NCI-H526 (cell line): ENCODE measurements around the gene IGFBPL1.
A peak's percentile ranks its signal among the peaks of the same experiment; 100 is the strongest.
"Not testable (repeated sequence)": the region's sequence is repeated elsewhere in the genome, so short reads cannot be mapped to it uniquely, and the experiment has no call there.

Experiments used
- DNase-seq, 2 experiments: peaks; one replicate each; lab custom pipeline; 2025; lab: John Stamatoyannopoulos, UW

The IGFBPL1 gene, protein sequence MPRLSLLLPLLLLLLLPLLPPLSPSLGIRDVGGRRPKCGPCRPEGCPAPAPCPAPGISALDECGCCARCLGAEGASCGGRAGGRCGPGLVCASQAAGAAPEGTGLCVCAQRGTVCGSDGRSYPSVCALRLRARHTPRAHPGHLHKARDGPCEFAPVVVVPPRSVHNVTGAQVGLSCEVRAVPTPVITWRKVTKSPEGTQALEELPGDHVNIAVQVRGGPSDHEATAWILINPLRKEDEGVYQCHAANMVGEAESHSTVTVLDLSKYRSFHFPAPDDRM

DNA sequence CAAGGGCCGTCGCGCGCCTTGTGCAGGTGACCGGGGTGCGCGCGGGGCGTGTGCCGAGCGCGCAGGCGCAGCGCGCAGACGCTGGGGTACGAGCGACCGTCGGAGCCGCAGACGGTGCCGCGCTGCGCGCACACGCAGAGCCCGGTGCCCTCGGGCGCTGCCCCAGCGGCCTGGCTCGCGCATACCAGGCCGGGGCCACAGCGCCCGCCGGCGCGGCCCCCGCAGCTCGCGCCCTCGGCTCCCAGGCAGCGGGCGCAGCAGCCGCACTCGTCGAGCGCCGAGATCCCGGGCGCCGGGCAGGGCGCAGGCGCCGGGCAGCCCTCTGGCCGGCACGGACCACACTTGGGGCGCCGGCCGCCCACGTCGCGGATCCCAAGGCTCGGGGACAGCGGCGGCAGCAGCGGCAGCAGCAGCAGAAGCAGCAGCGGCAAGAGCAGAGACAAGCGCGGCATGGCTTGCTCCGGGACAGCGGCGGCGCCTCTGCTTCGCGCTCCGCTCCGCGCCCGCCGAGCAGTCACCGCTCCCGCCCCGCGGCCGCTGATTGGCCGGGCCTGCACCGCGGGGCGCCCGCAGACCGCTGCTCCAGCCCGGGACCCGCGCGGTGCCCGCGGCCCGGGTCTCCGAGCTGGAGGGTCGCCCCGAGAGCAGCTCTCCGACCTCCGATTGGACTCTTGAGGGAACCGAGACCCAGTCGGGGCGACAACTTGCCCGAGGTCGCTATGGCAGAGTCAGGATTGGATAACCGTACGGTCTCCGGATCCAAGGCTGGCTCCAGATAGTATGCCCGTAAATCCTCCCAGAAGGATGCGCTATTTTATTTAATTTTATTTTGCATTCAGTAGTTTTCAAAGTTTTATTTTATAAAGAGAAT, at the start of gene IGFBPL1:
IGFBPL1 (minus strand) TSS at position 482 of the 871 bp plus-strand sequence; CDS start at position 452, 30 bp downstream.
- peak in 1 of 2 experiments; percentile 80 for DNase-seq

DNA sequence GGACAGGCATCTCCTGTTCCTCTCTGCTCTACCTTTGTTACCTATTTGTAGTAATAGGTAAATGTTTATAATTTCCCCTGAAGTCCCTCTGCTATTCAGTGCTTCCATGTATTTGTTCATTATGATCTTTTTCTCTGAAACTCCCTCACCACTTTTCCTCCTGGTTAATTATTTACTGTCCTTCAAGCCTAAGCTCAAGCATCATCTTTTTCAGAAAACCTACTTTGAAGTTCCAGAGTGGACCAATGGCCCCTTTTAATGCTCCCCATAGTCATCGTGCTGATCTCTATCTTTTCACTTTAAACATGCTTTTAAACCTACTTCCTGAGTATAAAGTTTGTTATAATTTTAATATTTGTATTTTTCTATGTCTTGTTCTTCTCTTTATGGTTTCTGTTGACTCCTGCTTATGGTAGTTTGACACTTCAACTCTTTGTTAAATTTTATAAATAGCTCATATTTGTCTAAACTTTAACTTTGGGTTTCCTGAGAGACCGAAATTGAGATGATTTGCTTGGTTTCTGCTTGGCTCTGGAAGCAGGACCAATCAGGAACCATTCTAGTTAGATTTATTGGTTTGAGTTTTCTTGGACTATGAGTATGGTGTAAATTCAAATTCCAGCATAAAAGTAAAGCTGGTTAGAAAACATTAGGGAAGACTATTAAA, 48.5 kb upstream of the IGFBPL1 start:
- DNase-seq = not testable (repeated sequence)

DNA sequence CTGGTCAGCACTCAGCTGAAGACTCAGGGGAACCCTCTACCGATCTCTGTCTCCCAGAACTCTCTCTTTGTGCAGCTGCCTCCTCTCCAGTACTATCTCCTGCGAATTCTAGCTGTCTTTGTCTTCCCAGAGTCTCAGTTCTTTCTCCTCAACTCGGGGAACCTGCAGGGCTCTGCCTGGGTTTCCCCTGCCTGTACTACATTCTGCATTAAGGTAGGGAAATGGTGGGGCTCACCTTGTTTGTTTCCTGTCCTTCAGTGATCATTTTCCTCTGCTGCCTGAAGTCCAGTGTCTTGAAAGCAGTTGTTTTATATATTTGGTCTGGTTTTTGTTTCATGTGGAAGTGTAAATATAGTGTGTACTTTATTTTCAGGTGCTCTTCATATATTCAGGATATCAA, 43.1 kb upstream of the IGFBPL1 start:
- no peak for DNase-seq

DNA sequence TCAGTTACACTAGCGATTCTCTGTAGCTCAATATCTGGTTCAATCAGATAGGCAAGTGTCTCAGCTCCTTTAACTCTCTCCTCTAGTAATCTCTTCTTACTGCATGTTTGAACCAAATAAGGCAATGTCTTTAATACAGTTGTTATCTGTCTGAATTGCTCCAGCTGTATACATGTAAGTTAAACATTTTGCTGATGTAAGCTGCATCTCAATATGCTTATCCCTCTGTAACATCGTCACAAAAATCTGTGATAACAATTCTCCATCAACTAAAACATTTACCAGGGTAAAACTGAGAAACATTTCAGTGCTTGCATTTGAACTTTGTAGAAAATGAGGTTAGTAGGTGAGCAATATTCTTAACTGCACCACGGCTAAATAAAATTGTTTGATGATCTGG, 29.6 kb upstream of the IGFBPL1 start:
- DNase-seq = no peak

DNA sequence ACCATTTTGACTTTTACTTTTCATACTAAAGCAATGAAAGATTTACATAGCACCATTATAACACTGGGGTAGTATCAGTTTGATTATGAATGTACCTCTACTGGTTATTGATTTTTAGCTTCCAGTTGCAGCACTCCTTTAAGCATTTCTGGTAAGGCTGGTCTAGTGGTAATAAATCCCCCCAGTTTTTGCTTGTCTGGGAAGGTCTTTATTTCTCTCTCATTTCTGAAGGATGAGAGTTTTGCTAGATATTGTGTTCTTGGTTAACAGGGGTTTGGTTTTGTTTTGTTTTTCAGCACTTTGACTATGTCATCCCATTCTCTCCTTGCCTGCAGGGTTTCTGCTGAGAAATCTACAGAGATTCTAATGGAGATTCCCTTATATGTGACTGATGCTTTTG, 26.9 kb upstream of the IGFBPL1 start:
- DNase-seq = no peak

DNA sequence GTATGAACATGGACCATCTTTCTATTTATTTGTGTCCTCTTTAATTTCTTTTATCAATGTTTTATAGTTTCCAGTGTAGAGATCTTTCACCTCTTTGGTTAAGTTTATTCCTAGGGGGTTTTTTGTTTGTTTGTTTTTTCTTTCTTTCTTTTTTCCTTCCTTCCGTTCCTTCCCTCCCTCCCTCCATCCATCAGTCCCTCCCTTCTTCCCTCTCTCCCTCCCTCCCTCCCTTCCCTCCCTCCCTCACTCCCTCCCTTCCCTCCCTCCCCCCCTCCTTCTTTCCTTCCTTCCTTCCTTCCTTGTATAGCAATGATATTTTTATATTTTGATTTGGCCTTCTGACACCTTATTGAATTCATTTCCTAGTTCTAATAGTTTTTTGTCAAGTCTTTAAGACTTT, 23.4 kb upstream of the IGFBPL1 start:
- DNase-seq = no peak

DNA sequence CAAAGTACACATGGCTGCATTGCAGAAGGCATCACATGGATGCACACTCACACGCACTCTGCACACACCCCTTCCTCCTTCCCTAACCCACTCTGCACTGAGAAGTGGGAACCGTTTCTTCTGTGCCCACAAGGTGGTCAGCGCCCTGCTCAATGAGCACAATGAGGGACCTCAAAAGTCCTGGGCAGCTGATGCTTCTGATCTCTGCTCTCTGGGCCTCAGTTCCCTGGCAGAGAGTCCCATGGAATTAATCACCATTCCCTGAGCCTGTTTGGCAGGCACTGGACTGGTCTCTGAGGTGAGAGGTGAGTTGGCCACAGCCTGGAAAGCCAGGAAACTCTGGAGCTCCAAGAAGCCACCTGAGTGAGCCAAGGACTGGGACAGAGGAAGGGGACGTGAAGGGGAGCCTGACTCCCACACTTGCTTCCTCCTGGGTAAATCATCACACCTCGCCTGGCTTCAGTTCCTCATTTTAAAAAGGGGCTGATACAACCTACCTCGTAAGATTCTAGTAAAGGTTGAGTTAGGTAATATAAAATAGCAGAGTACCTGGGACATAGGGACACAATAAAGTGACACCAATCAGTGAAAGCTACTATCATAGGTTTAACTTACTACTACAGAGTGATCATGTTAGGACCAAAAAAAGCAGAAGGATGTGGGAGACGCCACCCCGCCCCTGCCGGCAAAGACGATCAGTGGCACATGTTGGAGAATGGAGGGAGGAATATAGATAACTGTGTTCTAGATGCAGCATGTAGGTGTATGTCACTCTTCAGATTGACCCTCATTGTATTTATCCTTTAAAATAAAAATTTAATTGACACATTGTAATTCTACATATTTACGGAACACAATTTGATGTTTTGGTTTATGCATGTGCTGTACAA, 21.1 kb upstream of the IGFBPL1 start:
- no peak for DNase-seq

GRCh38 chr9:38443597-38443996, 19.3 kb upstream of the IGFBPL1 start:
- DNase-seq = no peak

GRCh38 chr9:38443181-38443580, 18.9 kb upstream of the IGFBPL1 start:
- no peak for DNase-seq

GRCh38 chr9:38442473-38443096, 18.3 kb upstream of the IGFBPL1 start:
- DNase-seq = no peak

DNA sequence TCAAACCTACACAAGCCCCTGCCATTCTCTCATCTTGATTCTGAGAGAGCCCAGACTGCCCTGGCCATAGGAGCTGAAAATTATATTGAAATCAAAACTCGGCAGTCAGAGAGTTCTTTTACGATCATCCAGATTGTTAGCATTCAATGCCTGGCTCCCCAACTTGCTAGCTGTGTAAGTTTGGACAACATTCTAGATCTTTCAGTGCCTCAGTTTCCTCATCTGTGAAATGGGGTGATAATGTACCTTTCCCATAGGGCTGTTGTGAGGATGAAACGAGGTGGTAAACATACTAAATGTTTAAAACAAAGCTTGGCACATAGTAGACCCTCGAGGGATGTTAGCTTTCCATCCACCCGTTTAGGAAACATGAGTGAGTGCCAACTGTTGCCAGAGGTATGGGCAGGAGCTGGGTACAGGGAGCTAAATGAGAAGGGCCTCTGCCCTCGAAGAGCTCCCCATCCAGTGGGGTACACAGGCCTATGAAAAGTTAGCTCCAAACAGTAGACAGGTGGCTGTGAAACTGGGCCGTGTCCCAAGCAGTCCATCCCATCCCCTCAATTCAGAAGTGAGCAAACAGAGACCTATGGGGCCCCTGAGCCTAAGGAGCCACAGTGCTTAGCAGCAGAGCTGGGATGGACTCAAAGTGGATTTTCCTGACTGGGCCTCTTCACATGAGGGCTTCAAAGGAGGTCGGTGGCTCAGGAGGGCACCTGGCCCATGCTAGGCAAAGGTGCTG, 17.3 kb upstream of the IGFBPL1 start:
- DNase-seq = no peak

GRCh38 chr9:38440516-38440915, 16.3 kb upstream of the IGFBPL1 start:
- DNase-seq = peak; percentile 48 to 68

DNA sequence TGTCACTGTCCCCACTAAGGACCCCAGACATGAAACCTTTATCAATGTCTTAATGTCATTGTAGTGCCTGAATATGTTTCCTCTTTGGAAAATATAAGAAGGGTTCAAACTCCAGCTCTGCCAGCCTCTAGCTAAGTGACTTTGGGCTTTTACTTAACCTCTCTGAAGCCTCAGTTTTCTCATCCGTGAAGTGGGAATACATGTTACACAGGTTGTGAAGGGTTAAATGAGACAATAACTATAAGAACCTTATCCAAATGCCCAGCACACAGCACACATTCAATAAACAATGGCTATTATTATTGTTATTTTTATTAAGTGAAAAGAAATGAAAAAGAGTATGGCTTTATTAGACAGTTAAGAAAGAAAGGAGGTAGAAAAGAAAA, 15.7 kb upstream of the IGFBPL1 start:
- no peak for DNase-seq

GRCh38 chr9:38439291-38439915, 15.1 kb upstream of the IGFBPL1 start:
- DNase-seq = no peak

DNA sequence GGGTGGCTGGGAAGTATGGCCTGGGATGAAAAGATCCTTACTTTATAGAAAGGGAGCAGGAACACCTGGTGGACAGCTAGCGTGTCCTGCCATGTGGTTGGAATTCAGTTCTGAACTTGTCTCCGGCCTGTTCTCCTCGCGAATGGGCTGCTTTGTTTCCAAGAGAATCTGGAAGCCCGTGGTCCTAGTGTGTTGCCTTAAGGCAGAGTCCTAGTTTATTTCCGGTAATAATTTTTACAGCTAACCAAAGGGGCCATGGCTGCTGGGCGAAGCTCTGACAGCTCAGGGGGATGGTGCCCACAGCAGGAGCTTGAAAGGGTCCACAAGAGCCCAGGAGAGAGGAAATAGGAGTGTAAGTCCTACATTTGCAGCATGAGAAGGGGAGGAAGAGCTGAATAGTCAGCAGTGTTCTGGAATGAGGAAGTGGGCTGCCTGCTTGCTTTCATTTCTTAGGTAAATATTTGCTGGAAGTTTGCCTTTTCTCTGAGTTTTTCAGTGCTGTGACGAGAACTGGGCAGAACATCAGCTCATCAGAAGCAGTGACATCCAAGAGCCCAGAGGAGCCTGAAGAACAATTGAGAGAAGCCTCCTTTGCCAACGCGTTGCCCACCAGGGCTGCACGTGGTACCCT, 13.1 kb upstream of the IGFBPL1 start:
- no peak for DNase-seq

DNA sequence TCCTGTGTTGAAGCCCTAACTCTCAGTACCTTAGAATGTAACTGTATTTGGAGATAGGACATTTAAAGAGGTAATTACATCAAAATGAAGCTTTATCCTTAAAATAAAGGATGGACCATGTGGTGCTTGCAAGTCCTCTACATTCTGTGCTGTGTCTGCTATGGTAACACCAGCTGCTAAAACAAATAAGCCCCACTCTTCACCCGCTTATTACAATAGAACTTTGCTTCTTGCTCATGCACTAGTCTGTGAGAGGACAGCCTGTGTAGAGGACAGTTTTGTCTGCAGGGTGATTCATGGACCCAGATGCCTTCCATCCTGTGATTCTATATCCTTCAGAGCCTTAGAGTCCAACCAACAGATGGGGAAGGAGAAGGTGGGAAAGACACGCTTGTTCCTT, 12.5 kb upstream of the IGFBPL1 start:
- DNase-seq = no peak

DNA sequence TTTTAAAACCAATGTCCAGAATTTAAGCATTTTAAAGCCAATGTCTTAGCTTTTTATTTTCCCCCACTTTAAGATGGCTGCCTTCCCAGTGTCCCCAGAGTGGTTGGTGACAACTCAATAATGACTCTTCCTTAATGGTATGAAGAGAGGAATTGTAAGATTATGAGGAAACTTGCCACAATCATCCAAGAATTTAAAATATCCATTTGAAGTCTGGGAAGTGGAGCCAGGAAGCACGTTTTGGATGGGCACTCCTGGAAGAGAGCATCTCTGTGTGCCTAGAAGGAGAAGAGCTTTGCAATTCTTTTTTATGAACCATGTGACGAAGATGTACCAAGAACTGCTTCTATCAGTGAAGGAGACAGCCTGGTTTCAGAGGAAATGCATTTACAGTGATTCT, 11.3 kb upstream of the IGFBPL1 start:
- DNase-seq = no peak

DNA sequence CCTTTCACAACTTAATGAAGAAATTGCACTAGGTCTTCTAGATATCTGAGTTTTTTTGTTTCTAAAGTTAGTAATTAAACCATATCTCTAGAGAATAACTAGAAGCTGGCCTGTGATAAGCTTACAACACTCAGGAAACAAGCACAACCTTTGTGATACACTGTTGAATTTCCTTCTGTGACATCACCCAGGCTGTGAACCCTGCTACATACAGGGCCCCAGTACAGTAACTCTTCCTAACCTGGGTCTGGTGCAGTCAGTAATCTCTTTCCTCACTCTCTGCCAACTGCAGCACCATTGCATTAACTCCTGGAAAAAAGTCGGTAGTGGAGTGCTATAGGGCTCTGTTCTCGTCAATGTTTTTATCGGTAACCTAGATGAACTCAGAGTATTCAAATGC, 10.6 kb upstream of the IGFBPL1 start:
- DNase-seq = no peak

- DNase-seq = no peak
Observed at GRCh38 chr9:38434365-38434764, 10.1 kb upstream of the IGFBPL1 start.
